Neural cell (in vitro differentiated cells): ENCODE results near the gene WHAMM. TPM values are rescaled to one million over a fixed set of nuclear protein-coding genes. Genes with fewer than 3 reads are reported as not detected.

Experiments used
- H2AFZ ChIP-seq: fragments of 200-600, 300-800 bp; sonication (generic), shearing (Covaris generic); 2 replicates; pipeline ENCODE4 v1.6.0; 2014; ENCODE audit warnings: low read depth, mild to moderate bottlenecking, antibody characterized with exemption, low read length, moderate library complexity
- H3F3A ChIP-seq: fragments of 200-600 bp; shearing (Covaris generic); 2 replicates; pipeline ENCODE4 v1.6.1; 2016; ENCODE audit warnings: mild to moderate bottlenecking, moderate library complexity, mixed read lengths, antibody characterized with exemption, low read length; ENCODE audit not compliant: insufficient read depth, poor library complexity, severe bottlenecking
- H3K27ac ChIP-seq: fragments of 200-600, 300-800 bp; sonication (generic), shearing (Covaris generic); 2 replicates; pipeline ENCODE4 v1.5.1; 2014; ENCODE audit warnings: mild to moderate bottlenecking, low read length, moderate library complexity
- H3K27me3 ChIP-seq: fragments of 300-800, 200-600 bp; sonication (generic), shearing (Covaris generic); 2 replicates; pipeline ENCODE4 v1.6.0; 2014; ENCODE audit warnings: mild to moderate bottlenecking, low read depth, low read length, moderate library complexity; ENCODE audit not compliant: insufficient read depth
- H3K36me3 ChIP-seq: fragments of 300-800, 200-600 bp; sonication (generic), shearing (Covaris generic); 2 replicates; pipeline ENCODE4 v1.5.1; 2014; ENCODE audit warnings: mild to moderate bottlenecking, antibody characterized with exemption, low read length, moderate library complexity; ENCODE audit not compliant: insufficient read depth
- H3K4me2 ChIP-seq: fragments of 300-800, 200-600 bp; sonication (generic), shearing (Covaris generic); 2 replicates; pipeline ENCODE4 v1.6.0; 2014; ENCODE audit warnings: mild to moderate bottlenecking, low read length
- H3K4me3 ChIP-seq: fragments of 300-800, 200-600 bp; sonication (generic), shearing (Covaris generic); 2 replicates; pipeline ENCODE4 v1.5.1; 2014; ENCODE audit warnings: mild to moderate bottlenecking, low read length, moderate library complexity
- H3K79me2 ChIP-seq: fragments of 200-600 bp; shearing (Covaris generic); replicated peaks from 2 replicates; pipeline ENCODE4 v1.6.0; 2014; ENCODE audit warnings: mild to moderate bottlenecking, low read length, moderate library complexity; ENCODE audit not compliant: insufficient read depth
- H3K9ac ChIP-seq: fragments of 300-800, 200-600 bp; sonication (generic), shearing (Covaris generic); 2 replicates; pipeline ENCODE4 v1.6.1; 2016; ENCODE audit warnings: mild to moderate bottlenecking, low read length, mixed read lengths
- H3K9me2 ChIP-seq: fragments of 200-600 bp; shearing (Covaris generic); 2 replicates; pipeline ENCODE4 v1.6.1; 2016; ENCODE audit warnings: mild to moderate bottlenecking, low read length, mixed read lengths; ENCODE audit not compliant: insufficient read depth
- H3K9me3 ChIP-seq: fragments of 200-600, 300-800 bp; sonication (generic), shearing (Covaris generic); 2 replicates; pipeline ENCODE4 v1.6.1; 2016; ENCODE audit warnings: mild to moderate bottlenecking, mixed run types, low read length, moderate library complexity, mixed read lengths
- H4K20me1 ChIP-seq: fragments of 200-600 bp; shearing (Covaris generic); 2 replicates; pipeline ENCODE4 v1.6.1; 2016; ENCODE audit warnings: mild to moderate bottlenecking, mixed run types; ENCODE audit not compliant: insufficient read depth
- EP300 ChIP-seq: fragments of 450-650 bp; conservative IDR thresholded peaks from 2 replicates; pipeline ENCODE4 v1.6.1; 2014; ENCODE audit warnings: antibody characterized with exemption, mild to moderate bottlenecking, moderate library complexity; ENCODE audit not compliant: poor library complexity, severe bottlenecking
- EZH2 ChIP-seq: fragments of 200-600, 300-800 bp; shearing (Covaris generic), sonication (generic); IDR thresholded peaks from 2 replicates; pipeline ENCODE4 v1.6.1; 2014; ENCODE audit warnings: antibody characterized with exemption, low read length, borderline replicate concordance, mild to moderate bottlenecking; ENCODE audit not compliant: insufficient read depth, poor library complexity, severe bottlenecking
- MXI1 ChIP-seq: fragments of 450-650 bp; conservative IDR thresholded peaks from 2 replicates; pipeline ENCODE4 v1.6.1; 2014; ENCODE audit warnings: antibody characterized with exemption, mild to moderate bottlenecking; ENCODE audit not compliant: poor library complexity, severe bottlenecking
- POLR2AphosphoS5 ChIP-seq: IDR thresholded peaks from 2 replicates; pipeline ENCODE4 v1.6.1; 2012
- RAD21 ChIP-seq: fragments of 450-650 bp; conservative IDR thresholded peaks from 2 replicates; pipeline ENCODE4 v1.6.1; 2014; ENCODE audit warnings: antibody characterized with exemption, mild to moderate bottlenecking, moderate library complexity
- SMC3 ChIP-seq: fragments of 450-650 bp; conservative IDR thresholded peaks from 2 replicates; pipeline ENCODE4 v1.6.1; 2014; ENCODE audit warnings: antibody characterized with exemption, mild to moderate bottlenecking, moderate library complexity; ENCODE audit not compliant: poor library complexity
- TAF1 ChIP-seq: IDR thresholded peaks from 2 replicates; pipeline ENCODE4 v1.6.1; 2012; ENCODE audit warnings: low read depth
- polyA plus RNA-seq: library from polyadenylated mRNA; depleted of rRNA; stranded (reverse); fragments of >200 nt; gene quantifications from 2 replicates; pipeline ENCODE4 v1.2.3, GENCODE V29; 2014
- TF ChIP-seq, protein P1 (sequence below): fragments of 450-650 bp; IDR thresholded peaks from 2 replicates; pipeline ENCODE4 v1.5.1; 2014; ENCODE audit warnings: antibody characterized with exemption, mild to moderate bottlenecking, moderate library complexity; ENCODE audit not compliant: poor library complexity, severe bottlenecking
- TF ChIP-seq, protein P2 (sequence below): IDR thresholded peaks from 2 replicates; pipeline ENCODE4 v1.6.1; 2012; ENCODE audit warnings: borderline replicate concordance

Gene WHAMM
- polyA plus RNA-seq, 1 donor from 2014 or later: 2.8 TPM

DNA sequence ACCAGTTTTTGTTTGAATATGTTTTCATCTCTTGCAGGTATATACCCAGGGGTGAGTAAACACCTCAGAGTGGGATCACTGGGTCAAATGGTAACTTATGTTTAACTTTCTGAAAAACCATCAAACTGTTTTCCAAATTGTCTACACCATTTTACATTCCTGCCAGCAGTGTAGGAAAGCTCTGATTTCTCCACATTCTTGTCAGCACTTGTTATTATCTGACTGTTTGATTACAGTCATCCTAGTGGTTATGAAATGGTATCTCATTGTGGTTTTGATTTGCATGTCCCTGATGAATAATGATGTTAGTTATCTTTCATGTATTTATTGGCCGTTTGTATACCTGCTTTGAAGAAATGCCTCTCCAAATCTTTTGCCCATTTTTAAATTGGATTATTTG, 17.4 kb upstream of the WHAMM start:
- Histone ChIP-seq H3K9ac (no peak overlapping the region), H3K9me3 (no peaks in the 10 kb centered on the region), H3K79me2 (no peaks in the 10 kb centered on the region), H3K9me2 (no peaks in the 10 kb centered on the region), H3K4me3 (no peak overlapping the region), H3K27ac (no peak overlapping the region), H4K20me1 (no peaks in the 10 kb centered on the region), H3K27me3 (no peaks in the 10 kb centered on the region), H3F3A (no peaks in the 10 kb centered on the region), H2AFZ (no peak overlapping the region), H3K4me2 (no peak overlapping the region), H3K36me3 (no peaks in the 10 kb centered on the region)
- TF ChIP-seq SMC3: no peak

DNA sequence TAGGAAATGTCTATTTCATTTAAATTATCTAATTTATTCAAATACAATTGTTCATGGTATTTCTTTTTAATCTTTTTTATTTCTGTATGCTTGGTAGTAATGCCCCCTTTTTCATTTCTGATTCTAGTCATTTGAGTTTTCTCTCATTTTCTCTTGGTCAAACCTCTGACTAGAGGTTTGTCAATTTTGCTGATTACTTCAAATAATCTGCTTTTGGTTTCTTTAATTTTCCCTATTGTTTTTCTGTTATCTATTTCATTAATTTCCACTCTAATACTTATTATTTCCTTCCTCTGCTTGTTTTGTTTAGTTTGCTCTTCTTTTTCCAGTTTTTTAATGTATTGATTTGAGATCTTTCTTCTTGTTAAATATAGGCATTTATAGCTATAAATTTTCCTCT, 15.7 kb upstream of the WHAMM start:
- H3K9me3 ChIP-seq: no peaks in the 10 kb centered on the region
- no peaks in the 10 kb centered on the region for H3K79me2 ChIP-seq
- no peaks in the 10 kb centered on the region for H3K36me3 ChIP-seq
- no peaks in the 10 kb centered on the region for H4K20me1 ChIP-seq
- no peaks in the 10 kb centered on the region for H3K27me3 ChIP-seq
- no peak overlapping the region for H3K4me3 ChIP-seq
- no peaks in the 10 kb centered on the region for H3K9me2 ChIP-seq
- no peak overlapping the region for H2AFZ ChIP-seq
- H3K27ac ChIP-seq: no peak overlapping the region
- no peaks in the 10 kb centered on the region for H3F3A ChIP-seq
- H3K9ac ChIP-seq: no peak overlapping the region
- TF ChIP-seq, protein P1, sequence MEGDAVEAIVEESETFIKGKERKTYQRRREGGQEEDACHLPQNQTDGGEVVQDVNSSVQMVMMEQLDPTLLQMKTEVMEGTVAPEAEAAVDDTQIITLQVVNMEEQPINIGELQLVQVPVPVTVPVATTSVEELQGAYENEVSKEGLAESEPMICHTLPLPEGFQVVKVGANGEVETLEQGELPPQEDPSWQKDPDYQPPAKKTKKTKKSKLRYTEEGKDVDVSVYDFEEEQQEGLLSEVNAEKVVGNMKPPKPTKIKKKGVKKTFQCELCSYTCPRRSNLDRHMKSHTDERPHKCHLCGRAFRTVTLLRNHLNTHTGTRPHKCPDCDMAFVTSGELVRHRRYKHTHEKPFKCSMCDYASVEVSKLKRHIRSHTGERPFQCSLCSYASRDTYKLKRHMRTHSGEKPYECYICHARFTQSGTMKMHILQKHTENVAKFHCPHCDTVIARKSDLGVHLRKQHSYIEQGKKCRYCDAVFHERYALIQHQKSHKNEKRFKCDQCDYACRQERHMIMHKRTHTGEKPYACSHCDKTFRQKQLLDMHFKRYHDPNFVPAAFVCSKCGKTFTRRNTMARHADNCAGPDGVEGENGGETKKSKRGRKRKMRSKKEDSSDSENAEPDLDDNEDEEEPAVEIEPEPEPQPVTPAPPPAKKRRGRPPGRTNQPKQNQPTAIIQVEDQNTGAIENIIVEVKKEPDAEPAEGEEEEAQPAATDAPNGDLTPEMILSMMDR: no peak
- TF ChIP-seq EZH2: no peak
- TF ChIP-seq MXI1: no peak
- TF ChIP-seq, protein P2, sequence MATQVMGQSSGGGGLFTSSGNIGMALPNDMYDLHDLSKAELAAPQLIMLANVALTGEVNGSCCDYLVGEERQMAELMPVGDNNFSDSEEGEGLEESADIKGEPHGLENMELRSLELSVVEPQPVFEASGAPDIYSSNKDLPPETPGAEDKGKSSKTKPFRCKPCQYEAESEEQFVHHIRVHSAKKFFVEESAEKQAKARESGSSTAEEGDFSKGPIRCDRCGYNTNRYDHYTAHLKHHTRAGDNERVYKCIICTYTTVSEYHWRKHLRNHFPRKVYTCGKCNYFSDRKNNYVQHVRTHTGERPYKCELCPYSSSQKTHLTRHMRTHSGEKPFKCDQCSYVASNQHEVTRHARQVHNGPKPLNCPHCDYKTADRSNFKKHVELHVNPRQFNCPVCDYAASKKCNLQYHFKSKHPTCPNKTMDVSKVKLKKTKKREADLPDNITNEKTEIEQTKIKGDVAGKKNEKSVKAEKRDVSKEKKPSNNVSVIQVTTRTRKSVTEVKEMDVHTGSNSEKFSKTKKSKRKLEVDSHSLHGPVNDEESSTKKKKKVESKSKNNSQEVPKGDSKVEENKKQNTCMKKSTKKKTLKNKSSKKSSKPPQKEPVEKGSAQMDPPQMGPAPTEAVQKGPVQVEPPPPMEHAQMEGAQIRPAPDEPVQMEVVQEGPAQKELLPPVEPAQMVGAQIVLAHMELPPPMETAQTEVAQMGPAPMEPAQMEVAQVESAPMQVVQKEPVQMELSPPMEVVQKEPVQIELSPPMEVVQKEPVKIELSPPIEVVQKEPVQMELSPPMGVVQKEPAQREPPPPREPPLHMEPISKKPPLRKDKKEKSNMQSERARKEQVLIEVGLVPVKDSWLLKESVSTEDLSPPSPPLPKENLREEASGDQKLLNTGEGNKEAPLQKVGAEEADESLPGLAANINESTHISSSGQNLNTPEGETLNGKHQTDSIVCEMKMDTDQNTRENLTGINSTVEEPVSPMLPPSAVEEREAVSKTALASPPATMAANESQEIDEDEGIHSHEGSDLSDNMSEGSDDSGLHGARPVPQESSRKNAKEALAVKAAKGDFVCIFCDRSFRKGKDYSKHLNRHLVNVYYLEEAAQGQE: no peak
- TF ChIP-seq POLR2AphosphoS5: no peak
- no peak for TF ChIP-seq TAF1
- no peak for TF ChIP-seq EP300
- no peak for TF ChIP-seq SMC3
- TF ChIP-seq RAD21: no peak
- no peak overlapping the region for H3K4me2 ChIP-seq

DNA sequence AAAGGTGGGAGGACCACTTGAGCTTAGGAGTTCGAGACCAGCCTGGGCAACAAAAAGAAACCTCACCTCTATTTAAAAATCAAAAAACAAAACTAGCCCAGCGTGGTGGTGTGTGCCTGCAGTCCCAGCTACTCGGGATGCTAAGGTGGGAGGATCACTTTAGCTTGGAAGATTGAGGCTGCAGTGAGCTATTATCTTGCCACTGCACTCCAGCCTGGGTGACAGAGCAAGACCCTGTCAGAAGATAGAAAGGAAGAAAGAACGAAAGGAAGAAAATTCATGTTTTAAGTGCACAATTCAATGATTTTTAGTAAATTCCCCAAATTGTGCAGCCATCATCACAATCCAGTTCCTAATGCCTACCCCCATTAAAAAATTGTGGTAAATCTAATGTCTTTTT, 11.3 kb upstream of the WHAMM start:
- Histone ChIP-seq H4K20me1 (no peaks in the 10 kb centered on the region), H3K9me3 (no peaks in the 10 kb centered on the region), H3F3A (no peaks in the 10 kb centered on the region), H3K79me2 (no peaks in the 10 kb centered on the region), H3K9ac (no peak overlapping the region), H3K4me3 (no peak overlapping the region), H3K27me3 (no peaks in the 10 kb centered on the region), H3K27ac (no peak overlapping the region), H2AFZ (no peak overlapping the region), H3K9me2 (no peaks in the 10 kb centered on the region), H3K4me2 (no peak overlapping the region), H3K36me3 (no peaks in the 10 kb centered on the region)
- TF ChIP-seq MXI1 (no peak), SMC3 (no peak)
